Neural cell (in vitro differentiated cells): ENCODE measurements around the gene SOX12. TPM values are rescaled to one million over a fixed set of nuclear protein-coding genes. Genes with fewer than 3 reads are reported as not detected.

ENCODE experiments used
- H2AFZ ChIP-seq: fragments of 200-600, 300-800 bp; sonication (generic), shearing (Covaris generic); 2 replicates; pipeline ENCODE4 v1.6.0; 2014; ENCODE audit warnings: low read depth, mild to moderate bottlenecking, antibody characterized with exemption, low read length, moderate library complexity
- H3F3A ChIP-seq: fragments of 200-600 bp; shearing (Covaris generic); 2 replicates; pipeline ENCODE4 v1.6.1; 2016; ENCODE audit warnings: mild to moderate bottlenecking, moderate library complexity, mixed read lengths, antibody characterized with exemption, low read length; ENCODE audit not compliant: insufficient read depth, poor library complexity, severe bottlenecking
- H3K27ac ChIP-seq: fragments of 200-600, 300-800 bp; sonication (generic), shearing (Covaris generic); 2 replicates; pipeline ENCODE4 v1.5.1; 2014; ENCODE audit warnings: mild to moderate bottlenecking, low read length, moderate library complexity
- H3K27me3 ChIP-seq: fragments of 300-800, 200-600 bp; sonication (generic), shearing (Covaris generic); 2 replicates; pipeline ENCODE4 v1.6.0; 2014; ENCODE audit warnings: mild to moderate bottlenecking, low read depth, low read length, moderate library complexity; ENCODE audit not compliant: insufficient read depth
- H3K36me3 ChIP-seq: fragments of 300-800, 200-600 bp; sonication (generic), shearing (Covaris generic); 2 replicates; pipeline ENCODE4 v1.5.1; 2014; ENCODE audit warnings: mild to moderate bottlenecking, antibody characterized with exemption, low read length, moderate library complexity; ENCODE audit not compliant: insufficient read depth
- H3K4me2 ChIP-seq: fragments of 300-800, 200-600 bp; sonication (generic), shearing (Covaris generic); 2 replicates; pipeline ENCODE4 v1.6.0; 2014; ENCODE audit warnings: mild to moderate bottlenecking, low read length
- H3K4me3 ChIP-seq: fragments of 300-800, 200-600 bp; sonication (generic), shearing (Covaris generic); 2 replicates; pipeline ENCODE4 v1.5.1; 2014; ENCODE audit warnings: mild to moderate bottlenecking, low read length, moderate library complexity
- H3K79me2 ChIP-seq: fragments of 200-600 bp; shearing (Covaris generic); replicated peaks from 2 replicates; pipeline ENCODE4 v1.6.0; 2014; ENCODE audit warnings: mild to moderate bottlenecking, low read length, moderate library complexity; ENCODE audit not compliant: insufficient read depth
- H3K9ac ChIP-seq: fragments of 300-800, 200-600 bp; sonication (generic), shearing (Covaris generic); 2 replicates; pipeline ENCODE4 v1.6.1; 2016; ENCODE audit warnings: mild to moderate bottlenecking, low read length, mixed read lengths
- H3K9me2 ChIP-seq: fragments of 200-600 bp; shearing (Covaris generic); 2 replicates; pipeline ENCODE4 v1.6.1; 2016; ENCODE audit warnings: mild to moderate bottlenecking, low read length, mixed read lengths; ENCODE audit not compliant: insufficient read depth
- H3K9me3 ChIP-seq: fragments of 200-600, 300-800 bp; sonication (generic), shearing (Covaris generic); 2 replicates; pipeline ENCODE4 v1.6.1; 2016; ENCODE audit warnings: mild to moderate bottlenecking, mixed run types, low read length, moderate library complexity, mixed read lengths
- H4K20me1 ChIP-seq: fragments of 200-600 bp; shearing (Covaris generic); 2 replicates; pipeline ENCODE4 v1.6.1; 2016; ENCODE audit warnings: mild to moderate bottlenecking, mixed run types; ENCODE audit not compliant: insufficient read depth
- CTCF ChIP-seq: fragments of 450-650 bp; IDR thresholded peaks from 2 replicates; pipeline ENCODE4 v1.5.1; 2014; ENCODE audit warnings: antibody characterized with exemption, mild to moderate bottlenecking, moderate library complexity; ENCODE audit not compliant: poor library complexity, severe bottlenecking
- EP300 ChIP-seq: fragments of 450-650 bp; conservative IDR thresholded peaks from 2 replicates; pipeline ENCODE4 v1.6.1; 2014; ENCODE audit warnings: antibody characterized with exemption, mild to moderate bottlenecking, moderate library complexity; ENCODE audit not compliant: poor library complexity, severe bottlenecking
- EZH2 ChIP-seq: fragments of 200-600, 300-800 bp; shearing (Covaris generic), sonication (generic); IDR thresholded peaks from 2 replicates; pipeline ENCODE4 v1.6.1; 2014; ENCODE audit warnings: antibody characterized with exemption, low read length, borderline replicate concordance, mild to moderate bottlenecking; ENCODE audit not compliant: insufficient read depth, poor library complexity, severe bottlenecking
- MXI1 ChIP-seq: fragments of 450-650 bp; conservative IDR thresholded peaks from 2 replicates; pipeline ENCODE4 v1.6.1; 2014; ENCODE audit warnings: antibody characterized with exemption, mild to moderate bottlenecking; ENCODE audit not compliant: poor library complexity, severe bottlenecking
- POLR2AphosphoS5 ChIP-seq: IDR thresholded peaks from 2 replicates; pipeline ENCODE4 v1.6.1; 2012
- RAD21 ChIP-seq: fragments of 450-650 bp; conservative IDR thresholded peaks from 2 replicates; pipeline ENCODE4 v1.6.1; 2014; ENCODE audit warnings: antibody characterized with exemption, mild to moderate bottlenecking, moderate library complexity
- REST ChIP-seq: IDR thresholded peaks from 2 replicates; pipeline ENCODE4 v1.6.1; 2012; ENCODE audit warnings: borderline replicate concordance
- SMC3 ChIP-seq: fragments of 450-650 bp; conservative IDR thresholded peaks from 2 replicates; pipeline ENCODE4 v1.6.1; 2014; ENCODE audit warnings: antibody characterized with exemption, mild to moderate bottlenecking, moderate library complexity; ENCODE audit not compliant: poor library complexity
- TAF1 ChIP-seq: IDR thresholded peaks from 2 replicates; pipeline ENCODE4 v1.6.1; 2012; ENCODE audit warnings: low read depth
- polyA plus RNA-seq: library from polyadenylated mRNA; depleted of rRNA; stranded (reverse); fragments of >200 nt; gene quantifications from 2 replicates; pipeline ENCODE4 v1.2.3, GENCODE V29; 2014

SOX12 gene
- polyA plus RNA-seq, 1 donor from 2014 or later, result 6.8 TPM

GRCh38 chr20:324177-325044, 941 bp upstream of the SOX12 start:
- peaks cover 8% of the 10 kb centered on the region for H3F3A ChIP-seq
- H3K36me3 ChIP-seq, result no peaks in the 10 kb centered on the region
- no peaks in the 10 kb centered on the region for H3K9me2 ChIP-seq
- H3K27ac ChIP-seq, result peak overlapping the region; percentile 91
- peak overlapping the region; percentile 78 for H3K9ac ChIP-seq
- H3K4me3 ChIP-seq, result peak overlapping the region; percentile 92
- peak overlapping the region; percentile 41 for H2AFZ ChIP-seq
- H3K27me3 ChIP-seq, result no peaks in the 10 kb centered on the region
- TF ChIP-seq MXI1, result peak; percentile 99
- no peak for TF ChIP-seq EZH2
- peak; percentile 26 for TF ChIP-seq SMC3
- peak; percentile 56 for TF ChIP-seq REST
- no peak for TF ChIP-seq EP300
- peak; percentile 60 for TF ChIP-seq CTCF
- TF ChIP-seq POLR2AphosphoS5, result peak; percentile 51
- peak; percentile 26 for TF ChIP-seq TAF1
- TF ChIP-seq RAD21, result peak; percentile 14
- H4K20me1 ChIP-seq, result peaks cover 8% of the 10 kb centered on the region
- peaks cover 17% of the 10 kb centered on the region for H3K79me2 ChIP-seq
- H3K4me2 ChIP-seq, result peak overlapping the region; percentile 98
- no peaks in the 10 kb centered on the region for H3K9me3 ChIP-seq

DNA sequence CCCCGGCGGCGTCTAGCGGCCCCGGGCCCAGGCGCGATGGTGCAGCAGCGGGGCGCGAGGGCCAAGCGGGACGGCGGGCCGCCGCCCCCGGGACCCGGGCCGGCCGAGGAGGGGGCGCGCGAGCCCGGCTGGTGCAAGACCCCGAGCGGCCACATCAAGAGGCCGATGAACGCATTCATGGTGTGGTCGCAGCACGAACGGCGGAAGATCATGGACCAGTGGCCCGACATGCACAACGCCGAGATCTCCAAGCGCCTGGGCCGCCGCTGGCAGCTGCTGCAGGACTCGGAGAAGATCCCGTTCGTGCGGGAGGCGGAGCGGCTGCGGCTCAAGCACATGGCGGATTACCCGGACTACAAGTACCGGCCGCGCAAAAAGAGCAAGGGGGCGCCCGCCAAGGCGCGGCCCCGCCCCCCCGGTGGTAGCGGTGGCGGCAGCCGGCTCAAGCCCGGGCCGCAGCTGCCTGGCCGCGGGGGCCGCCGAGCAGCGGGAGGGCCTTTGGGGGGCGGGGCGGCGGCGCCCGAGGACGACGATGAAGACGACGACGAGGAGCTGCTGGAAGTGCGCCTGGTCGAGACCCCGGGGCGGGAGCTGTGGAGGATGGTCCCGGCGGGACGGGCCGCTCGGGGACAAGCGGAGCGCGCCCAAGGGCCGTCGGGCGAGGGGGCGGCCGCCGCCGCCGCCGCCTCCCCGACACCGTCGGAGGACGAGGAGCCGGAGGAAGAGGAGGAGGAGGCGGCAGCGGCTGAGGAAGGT, 715 bp downstream of the SOX12 start:
- Histone ChIP-seq H3K27me3 (no peaks in the 10 kb centered on the region), H3K79me2 (peaks cover 17% of the 10 kb centered on the region), H3K4me2 (no peak overlapping the region), H3K9me2 (no peaks in the 10 kb centered on the region), H2AFZ (no peak overlapping the region), H3K27ac (peak overlapping the region; percentile 91), H4K20me1 (peaks cover 17% of the 10 kb centered on the region), H3K9ac (peak overlapping the region; percentile 94), H3K36me3 (no peaks in the 10 kb centered on the region), H3K9me3 (no peaks in the 10 kb centered on the region), H3F3A (peaks cover 13% of the 10 kb centered on the region), H3K4me3 (peak overlapping the region; percentile 98)
- peak; percentile 73 for TF ChIP-seq MXI1
- no peak for TF ChIP-seq TAF1
- TF ChIP-seq SMC3, result peak; percentile 9
- no peak for TF ChIP-seq POLR2AphosphoS5
